Neural crest cell (in vitro differentiated cells): ENCODE data around the gene GPD2. TPM values are rescaled to one million over a fixed set of nuclear protein-coding genes. Genes with fewer than 3 reads are reported as not detected.

Experiments used
- DNase-seq: peaks from one replicate; pipeline ENCODE4 v3.0.0; 2021; ENCODE audit warnings: low read depth, mixed read lengths, low spot score
- H3K27ac Mint-ChIP-seq: one replicate; pipeline ENCODE4 v1.8.0; 2021; ENCODE audit warnings: mild to moderate bottlenecking, mixed read lengths; ENCODE audit not compliant: unreplicated experiment
- H3K27me3 Mint-ChIP-seq: 2 replicates; pipeline ENCODE4 v1.8.0; 2021; ENCODE audit warnings: low read depth, mild to moderate bottlenecking, mixed read lengths
- H3K36me3 Mint-ChIP-seq: 2 replicates; pipeline ENCODE4 v1.8.0; 2021; ENCODE audit warnings: low read depth, mild to moderate bottlenecking, mixed read lengths
- H3K4me1 Mint-ChIP-seq: 2 replicates; pipeline ENCODE4 v1.8.0; 2021; ENCODE audit warnings: mixed read lengths
- H3K4me3 Mint-ChIP-seq: one replicate; pipeline ENCODE4 v1.8.0; 2021; ENCODE audit warnings: mild to moderate bottlenecking, mixed read lengths
- H3K9me3 Mint-ChIP-seq: 2 replicates; pipeline ENCODE4 v1.8.0; 2021; ENCODE audit warnings: mixed read lengths
- CTCF ChIP-seq: fragments of 200-600 bp; sonication (generic); conservative IDR thresholded peaks from 2 replicates; pipeline ENCODE4 v1.5.0; 2021; ENCODE audit warnings: antibody characterized with exemption, mild to moderate bottlenecking
- total RNA-seq: library from RNA; stranded (reverse); gene quantifications from 2 replicates; pipeline ENCODE4 v1.2.1, GENCODE V29; 2021

The GPD2 gene
- total RNA-seq, 1 donor from 2014 or later: 54.4 TPM

DNA sequence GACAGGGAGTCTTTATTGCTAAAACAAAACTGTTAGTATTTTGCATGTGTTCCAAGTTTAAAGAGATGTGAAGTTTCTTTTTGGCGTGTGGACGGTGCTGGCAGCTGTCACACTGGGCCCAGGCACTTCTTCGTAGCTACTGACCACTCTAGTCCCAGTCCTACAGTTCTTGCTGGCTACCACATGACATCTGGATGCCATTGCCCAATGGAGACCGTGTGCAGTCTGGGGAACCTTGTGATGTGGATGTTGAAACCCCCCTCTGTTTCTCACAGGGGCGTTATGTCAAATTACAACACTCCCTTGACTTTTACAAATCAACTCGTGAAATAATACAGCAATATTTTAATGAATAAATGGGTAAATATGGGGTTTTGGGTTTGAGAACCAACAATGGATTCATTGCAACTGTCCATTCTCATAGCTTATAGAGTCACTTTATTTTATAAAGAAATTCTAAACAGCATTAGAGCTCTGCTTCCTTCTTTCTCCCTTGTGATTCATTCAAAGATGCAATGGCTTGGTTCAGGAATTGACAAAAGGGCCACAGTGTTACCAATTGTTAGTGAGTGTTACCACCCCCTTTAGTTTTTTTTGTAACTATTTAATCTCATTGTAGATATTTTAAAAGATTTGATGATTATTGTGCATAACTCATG is 1.2 kb downstream of the GPD2 start:
- peaks cover 13% of the 10 kb centered on the region for H3K36me3 Mint-ChIP-seq
- no peaks in the 10 kb centered on the region for H3K27me3 Mint-ChIP-seq
- H3K4me3 Mint-ChIP-seq: peak overlapping the region; percentile 93
- H3K4me1 Mint-ChIP-seq: peaks cover 32% of the 10 kb centered on the region
- TF ChIP-seq CTCF: no peak
- no peak overlapping the region for H3K27ac Mint-ChIP-seq
- H3K9me3 Mint-ChIP-seq: no peaks in the 10 kb centered on the region
- DNase-seq: no peak

DNA sequence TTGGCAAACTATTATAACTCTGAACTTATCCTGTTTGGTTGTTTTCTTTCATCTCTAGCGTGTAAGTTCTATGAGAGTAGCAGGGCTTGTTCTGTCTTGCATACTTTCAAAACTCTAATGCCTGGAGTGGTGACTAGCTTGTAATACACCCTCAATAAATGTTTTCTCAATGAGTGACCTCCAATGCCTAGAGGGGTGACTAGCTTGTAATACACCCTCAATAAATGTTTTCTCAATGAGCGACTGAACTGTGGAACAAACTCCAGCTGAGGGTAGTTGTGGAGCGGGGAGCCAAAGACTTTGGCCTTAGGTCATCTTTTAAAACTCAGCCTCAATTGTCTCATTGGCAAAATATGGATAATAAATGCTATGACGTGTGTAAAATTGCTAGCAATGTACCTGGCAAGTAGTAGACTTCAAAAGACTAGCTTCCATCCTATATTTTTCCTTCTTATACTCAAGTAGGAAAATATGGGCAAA is 1.8 kb downstream of the GPD2 start:
- no peak for DNase-seq
- no peak for TF ChIP-seq CTCF
- no peaks in the 10 kb centered on the region for H3K27me3 Mint-ChIP-seq
- no peak overlapping the region for H3K27ac Mint-ChIP-seq
- peaks cover 13% of the 10 kb centered on the region for H3K36me3 Mint-ChIP-seq
- peaks cover 32% of the 10 kb centered on the region for H3K4me1 Mint-ChIP-seq
- no peaks in the 10 kb centered on the region for H3K9me3 Mint-ChIP-seq
- H3K4me3 Mint-ChIP-seq: peak overlapping the region; percentile 93

DNA sequence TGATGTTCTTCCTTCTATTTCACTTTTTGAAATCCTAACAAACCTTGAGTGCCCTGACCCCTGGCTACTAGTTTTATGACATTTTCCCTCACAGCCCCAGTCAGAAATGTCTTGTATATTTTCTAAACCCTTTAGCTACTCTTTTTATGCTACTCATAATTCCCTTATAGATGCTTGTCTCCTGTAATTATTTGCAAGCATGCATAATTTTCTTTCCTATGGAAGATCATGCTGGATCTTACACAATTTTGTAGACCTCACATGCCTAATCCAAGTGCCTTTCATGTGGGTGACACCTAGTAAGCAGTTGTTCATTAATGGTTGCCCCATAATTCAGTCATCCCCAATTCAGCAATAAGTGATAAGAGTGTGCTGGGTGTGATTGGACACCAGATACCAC is 6.9 kb downstream of the GPD2 start:
- H3K4me1 Mint-ChIP-seq: peaks cover 9% of the 10 kb centered on the region
- no peak overlapping the region for H3K27ac Mint-ChIP-seq
- no peak for TF ChIP-seq CTCF
- no peaks in the 10 kb centered on the region for H3K27me3 Mint-ChIP-seq
- H3K36me3 Mint-ChIP-seq: peaks cover 20% of the 10 kb centered on the region
- no peak for DNase-seq
- H3K4me3 Mint-ChIP-seq: no peak overlapping the region
- no peaks in the 10 kb centered on the region for H3K9me3 Mint-ChIP-seq

DNA sequence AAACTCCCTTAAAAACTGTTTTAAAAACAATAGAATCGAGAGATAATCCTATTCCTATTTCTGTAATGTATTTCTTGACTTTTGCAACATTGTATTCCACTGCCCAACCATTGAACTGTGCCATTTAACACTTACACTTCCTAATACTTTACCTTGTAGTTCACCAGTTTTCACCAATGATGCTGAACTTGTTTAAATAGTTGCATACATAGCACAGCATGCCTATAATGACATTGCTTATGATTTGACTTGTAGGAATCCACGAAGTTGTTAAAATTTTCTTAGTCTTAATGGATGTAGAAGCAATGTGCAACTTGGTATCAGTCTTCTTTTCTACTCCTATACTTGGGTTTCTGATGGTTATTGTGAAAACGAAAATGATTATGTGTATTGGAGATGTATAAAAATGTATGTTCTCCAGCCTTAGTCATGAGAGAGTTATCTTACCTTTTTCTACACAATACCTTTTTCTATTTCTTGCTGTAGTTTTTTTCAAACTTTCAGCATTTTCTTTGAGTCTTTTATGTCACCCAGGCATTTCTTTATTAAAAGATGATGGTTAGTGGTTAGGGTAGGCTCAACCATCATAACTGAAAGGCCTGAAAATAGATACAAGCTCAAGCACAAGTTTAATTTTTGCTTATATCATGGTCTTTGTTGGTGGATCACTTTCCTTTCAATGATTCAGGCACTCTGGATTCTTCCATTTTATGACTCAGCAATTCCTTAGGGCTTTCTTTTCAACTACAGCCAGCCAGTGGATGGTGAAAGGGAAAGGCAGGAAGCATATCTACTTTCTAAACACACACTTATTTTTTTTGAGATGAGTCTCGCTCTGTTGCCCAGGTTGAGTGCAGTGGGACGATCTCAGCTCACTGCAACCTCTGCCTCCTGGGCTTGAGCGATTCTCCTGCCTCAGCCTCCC is 9.4 kb downstream of the GPD2 start:
- Mint-ChIP-seq H3K27ac (no peak overlapping the region), H3K36me3 (peaks cover 28% of the 10 kb centered on the region), H3K4me3 (no peak overlapping the region), H3K9me3 (peaks cover 9% of the 10 kb centered on the region), H3K27me3 (no peaks in the 10 kb centered on the region), H3K4me1 (peaks cover 6% of the 10 kb centered on the region)
- DNase-seq: no peak
- TF ChIP-seq CTCF: no peak

DNA sequence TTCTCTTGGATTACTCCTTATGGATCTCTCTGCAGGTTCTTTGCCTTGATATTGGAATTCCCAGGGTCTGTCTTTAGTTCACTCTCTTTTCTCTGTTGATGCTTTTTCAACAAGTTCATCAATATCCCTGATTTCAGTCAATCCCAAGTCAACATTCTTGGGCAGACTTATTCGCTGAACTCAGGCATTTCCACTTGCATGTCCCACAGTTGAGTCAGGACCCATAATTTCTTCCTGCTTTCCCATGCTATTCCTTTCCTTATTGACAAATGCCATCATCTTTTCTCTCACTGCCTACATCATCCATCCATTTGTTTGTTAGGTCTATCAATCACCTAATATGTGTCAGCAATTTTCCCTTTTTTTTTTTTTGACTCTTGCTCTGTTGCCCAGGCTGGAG is 11.6 kb downstream of the GPD2 start:
- TF ChIP-seq CTCF: no peak
- Mint-ChIP-seq H3K27ac (no peak overlapping the region), H3K36me3 (peaks cover 32% of the 10 kb centered on the region), H3K4me3 (no peak overlapping the region), H3K9me3 (peaks cover 12% of the 10 kb centered on the region), H3K4me1 (peaks cover 6% of the 10 kb centered on the region), H3K27me3 (no peaks in the 10 kb centered on the region)
- DNase-seq: no peak
